Measurements from ENCODE around the gene TGFBR2.

TGFBR2 gene

GRCh38 chr3:30604093-30604492 lies 2.3 kb upstream of the TGFBR2 start:
- DNase-seq, result peak in 1 of 2 donors; percentile 54

DNA sequence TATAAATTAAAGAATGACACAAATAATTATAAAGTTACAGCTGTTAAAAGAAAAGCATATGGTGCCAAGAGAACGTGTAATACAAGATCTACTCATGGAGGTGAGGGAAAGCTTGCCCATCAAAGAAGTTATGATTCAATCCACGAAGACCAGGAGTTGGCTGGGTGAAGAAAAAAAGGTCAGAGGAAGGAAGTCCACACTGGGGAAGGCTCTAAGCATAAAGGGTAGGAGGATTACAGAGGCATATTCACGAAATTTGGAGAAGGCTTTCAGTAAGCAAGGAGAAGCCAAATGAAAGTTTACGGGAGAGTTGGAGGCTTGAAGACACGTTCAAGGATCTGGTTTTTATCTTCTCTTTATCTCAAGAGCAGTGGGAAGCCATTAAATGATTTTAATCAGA lies 1.8 kb upstream of the TGFBR2 start:
- no peak for DNase-seq

DNA sequence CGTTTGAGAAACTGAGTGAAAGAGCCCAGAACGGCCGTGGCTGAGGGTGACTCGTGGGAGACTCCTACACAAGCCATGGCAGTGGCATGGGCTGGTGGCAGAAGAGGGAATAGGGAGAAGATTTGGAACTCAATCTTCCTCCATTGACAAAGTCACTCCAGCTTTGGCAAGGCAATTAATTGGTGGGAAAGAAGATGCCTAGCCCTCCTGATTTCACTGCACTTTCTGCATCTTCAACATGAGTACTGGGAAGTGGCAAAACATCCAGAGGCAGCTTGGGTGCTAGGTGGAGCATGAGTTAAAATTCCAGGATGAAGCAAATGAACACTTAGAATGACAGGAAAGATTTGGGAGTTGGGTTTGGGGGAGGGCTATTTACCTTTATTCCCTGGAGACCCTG lies 1.4 kb upstream of the TGFBR2 start:
- no peak for DNase-seq

DNA sequence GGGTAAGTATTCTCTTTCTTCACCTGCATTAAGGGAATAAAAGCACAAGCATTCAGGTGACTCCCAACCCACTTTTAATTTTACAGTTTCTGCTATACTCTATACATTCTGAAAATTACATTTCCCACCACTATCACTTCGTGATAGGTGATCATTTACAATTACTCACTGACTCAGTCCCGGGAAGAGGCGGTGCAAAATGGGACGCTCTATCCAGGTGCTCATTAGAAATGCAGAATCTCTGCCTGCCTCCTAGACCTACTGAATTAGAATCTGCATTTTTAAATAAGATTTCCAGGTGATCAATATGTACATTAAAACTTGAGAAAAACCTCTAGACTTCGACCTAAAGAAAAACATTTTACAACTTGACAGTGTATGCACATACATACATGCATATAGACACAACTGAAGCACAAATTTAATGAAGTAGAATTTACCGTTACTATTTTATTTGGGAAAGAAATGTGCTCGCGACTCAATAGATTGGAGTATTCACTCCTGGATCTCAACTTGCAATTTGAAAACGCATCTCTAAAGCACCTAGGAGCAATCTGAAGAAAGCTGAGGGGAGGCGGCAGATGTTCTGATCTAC lies 598 bp upstream of the TGFBR2 start:
- DNase-seq, result no peak

- peak; percentile 71 to 79 for DNase-seq
Observed at GRCh38 chr3:30607032-30607833, 832 bp downstream of the TGFBR2 start.

DNA sequence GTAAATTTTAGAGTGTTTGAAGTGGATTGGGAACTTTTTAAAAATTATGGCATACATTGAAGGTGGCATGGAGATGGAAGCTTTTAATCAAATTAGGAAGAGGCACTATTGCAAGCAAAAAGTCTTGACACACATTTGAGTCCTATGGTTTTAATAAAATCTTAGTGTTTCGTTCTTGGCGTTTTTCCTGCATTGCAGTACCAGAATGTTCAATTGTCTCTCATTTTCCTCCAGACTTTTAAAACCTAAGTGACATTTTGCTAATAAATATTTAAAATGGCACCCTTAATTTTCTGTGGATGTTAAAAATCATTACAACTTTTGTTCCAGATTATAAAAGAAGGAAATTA lies 2.2 kb downstream of the TGFBR2 start:
- no peak for DNase-seq

- DNase-seq, result no peak
Observed at GRCh38 chr3:30609930-30610701, 3.7 kb downstream of the TGFBR2 start.

DNA sequence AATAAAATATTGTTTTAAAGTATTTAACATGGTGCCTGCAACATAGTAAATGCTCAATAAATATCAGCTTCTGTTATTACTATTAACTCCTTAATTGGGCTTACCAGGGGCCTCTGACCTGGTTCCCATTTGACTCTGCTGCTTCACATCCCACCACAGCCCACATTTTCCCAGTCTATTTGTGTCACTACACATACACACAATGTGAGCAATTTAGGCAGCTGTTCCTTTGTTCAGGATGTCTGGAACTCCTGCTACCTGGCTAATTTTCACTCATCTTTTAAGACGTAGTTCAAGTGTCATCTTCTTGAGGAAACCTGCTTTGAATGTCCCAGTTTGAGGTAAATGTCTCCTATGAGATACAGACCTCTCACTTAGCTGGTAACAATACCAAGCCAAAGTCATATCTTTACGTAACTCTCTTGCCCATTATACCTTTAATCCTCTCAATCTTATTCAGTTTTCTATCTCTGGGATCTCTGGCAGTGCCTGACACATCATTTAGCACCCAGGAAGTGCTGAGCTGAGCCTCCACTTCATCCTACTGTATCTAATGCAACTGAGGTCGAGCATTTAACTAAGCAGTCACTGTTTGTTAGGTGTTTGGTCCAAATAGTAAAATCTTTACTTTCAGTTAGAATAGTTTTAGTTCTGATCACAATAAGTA lies 4.4 kb downstream of the TGFBR2 start:
- peak in 1 of 2 donors; percentile 41 for DNase-seq

DNA sequence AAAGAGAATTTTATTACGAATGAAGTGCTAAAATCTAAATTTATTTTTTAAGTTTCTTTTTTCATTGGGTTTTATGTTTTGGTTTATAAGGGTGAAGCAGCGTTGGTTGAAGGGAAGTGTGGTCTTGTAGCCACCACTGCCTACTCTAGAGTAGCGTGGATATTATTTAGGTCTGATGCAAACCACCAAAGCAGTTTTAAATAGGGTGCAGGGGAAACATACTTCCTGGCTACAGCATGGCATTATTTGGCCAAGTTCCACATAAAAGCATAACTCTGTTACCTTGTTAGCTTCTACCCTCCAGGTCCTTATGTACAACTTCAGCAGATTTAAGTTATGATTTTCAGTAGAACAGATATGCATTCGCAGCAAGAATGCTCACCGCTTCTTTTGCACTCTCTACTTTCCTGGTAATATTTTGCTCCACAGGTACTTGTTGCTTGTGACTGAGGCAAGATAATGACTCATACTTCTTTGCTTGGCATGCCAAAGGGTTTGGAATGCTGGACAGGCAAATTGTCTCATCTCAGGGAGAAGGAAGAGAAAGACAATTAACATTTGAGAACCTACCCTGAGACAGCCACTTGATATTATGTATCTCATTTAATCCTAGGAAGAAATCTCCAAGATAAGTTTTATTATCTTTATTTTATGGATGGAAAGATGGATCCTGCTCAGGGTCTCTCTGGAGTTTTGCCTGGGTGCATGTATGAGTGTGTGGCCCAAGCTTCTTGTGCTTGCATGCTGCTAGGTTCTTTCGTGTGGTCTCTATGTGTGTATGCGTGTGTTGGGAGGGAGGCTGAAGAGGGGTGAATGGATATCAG lies 5.4 kb downstream of the TGFBR2 start:
- DNase-seq, result peak in 1 of 2 donors; percentile 60

DNA sequence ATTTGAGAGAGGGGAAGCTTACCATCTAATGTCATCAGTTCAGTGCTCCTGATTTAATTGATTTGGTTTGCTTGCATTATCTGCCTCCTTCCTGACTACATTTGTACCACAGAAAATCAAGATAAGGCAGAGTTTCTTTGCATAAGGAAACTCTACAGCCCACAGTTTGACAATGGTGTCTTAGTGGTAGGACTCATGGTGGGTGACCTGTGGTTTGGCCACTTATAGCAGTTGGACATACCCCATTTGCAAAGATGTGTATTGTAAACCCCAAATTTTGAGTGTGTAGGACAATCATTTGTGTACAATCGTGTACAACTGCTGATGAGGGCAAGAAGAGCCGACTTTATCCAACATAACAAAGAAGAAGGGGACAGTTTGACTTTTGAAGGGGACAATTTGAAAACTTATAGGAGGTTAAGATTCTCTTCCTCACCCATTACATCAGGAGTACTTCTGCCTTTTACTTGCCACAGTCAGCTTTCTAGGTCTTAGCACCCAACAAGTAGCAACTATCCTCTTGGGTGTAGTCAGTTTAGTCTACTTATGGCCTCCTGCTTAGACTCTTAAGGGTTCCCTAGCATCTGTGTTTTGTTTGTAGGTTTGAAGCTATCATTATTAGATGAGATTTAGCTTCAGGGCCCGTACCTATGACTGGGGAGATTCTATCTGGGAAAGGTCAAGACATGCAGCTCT lies 6.2 kb downstream of the TGFBR2 start:
- DNase-seq, result no peak

GRCh38 chr3:30613133-30613825 lies 6.9 kb downstream of the TGFBR2 start:
- no peak for DNase-seq

- no peak for DNase-seq
Observed at GRCh38 chr3:30614373-30614772, 8.0 kb downstream of the TGFBR2 start.

DNA sequence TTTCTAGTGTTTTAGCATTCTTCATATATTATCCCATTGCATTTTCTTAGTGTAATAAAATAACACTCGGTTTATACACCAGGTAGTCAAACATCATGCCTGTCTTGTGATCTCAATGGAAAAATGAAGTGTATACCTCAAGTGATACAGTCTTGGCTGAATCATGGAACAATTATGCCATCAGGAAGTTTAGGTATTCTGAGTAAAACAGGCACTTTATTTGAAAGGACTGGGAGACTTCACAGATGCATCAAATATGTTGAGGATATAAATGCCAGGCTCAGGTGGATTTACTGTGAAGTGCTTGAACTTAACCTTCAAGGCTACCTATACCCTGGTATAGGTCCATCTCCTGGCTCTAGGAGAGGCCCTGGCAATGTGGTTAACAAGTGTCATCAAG lies 8.5 kb downstream of the TGFBR2 start:
- no peak for DNase-seq

DNA sequence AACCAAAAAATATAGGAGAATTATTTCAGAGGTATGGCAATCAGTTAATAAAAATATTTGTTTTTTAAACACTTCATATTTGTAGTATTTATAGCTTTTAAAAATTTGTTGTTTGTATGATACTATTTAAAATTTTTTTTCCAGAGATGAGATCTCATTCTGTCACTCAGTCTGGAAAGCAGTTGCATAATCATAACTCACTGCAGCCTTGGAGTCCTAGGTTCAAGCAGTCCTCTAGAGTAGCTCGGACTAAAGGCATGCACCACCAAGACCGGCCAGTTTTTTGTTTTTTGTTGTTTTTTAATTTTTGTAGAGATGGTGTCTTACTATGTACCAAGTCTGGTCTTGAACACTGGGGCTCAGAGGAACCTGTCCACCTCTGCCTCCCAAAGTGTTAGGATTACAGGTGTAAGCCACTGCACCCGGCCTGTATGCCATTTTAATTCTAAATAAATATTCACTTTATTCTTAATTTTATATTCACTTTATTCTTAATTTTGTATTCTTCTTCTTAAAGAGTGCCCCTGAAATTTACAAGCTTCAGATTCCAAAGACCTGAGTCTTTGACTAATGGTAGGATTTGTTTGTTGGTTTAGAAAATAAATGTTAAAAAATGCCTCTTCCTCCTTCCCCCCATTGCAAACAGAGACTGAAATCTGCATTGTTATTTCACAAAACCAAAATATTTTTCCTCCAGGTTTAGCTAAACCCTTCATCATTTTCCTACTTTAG lies 9.4 kb downstream of the TGFBR2 start:
- DNase-seq, result no peak

DNA sequence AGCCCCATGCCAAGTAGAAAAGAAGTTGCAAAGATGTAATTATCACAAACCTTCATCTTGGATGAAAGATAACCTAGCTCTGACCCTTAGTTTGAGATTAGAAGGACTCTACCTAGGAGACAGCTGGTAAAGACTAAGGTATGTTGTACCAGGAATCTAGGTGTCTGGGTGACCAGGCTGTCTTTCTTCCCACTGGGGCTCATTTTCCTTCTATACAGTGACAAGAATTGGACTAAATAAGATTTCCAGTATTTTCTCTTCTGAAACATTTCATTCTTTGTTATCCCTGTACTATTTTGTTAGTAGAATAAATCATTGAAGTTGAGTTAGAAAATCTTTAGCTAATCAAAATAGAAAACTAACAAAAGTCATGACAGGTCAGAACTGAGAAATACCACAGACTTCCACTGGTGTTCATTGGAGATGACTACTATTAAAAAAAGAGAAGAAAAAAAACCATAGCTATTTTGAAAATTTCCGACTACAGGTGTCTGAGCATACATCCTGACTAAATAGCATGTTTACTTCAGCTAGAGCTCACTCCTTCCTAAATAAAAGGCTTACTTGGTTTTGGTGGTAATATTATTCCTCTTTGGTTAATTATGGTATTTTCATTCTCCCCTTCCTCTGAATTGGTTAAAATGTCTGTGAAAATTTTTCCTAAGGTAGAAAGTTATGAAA lies 10.1 kb downstream of the TGFBR2 start:
- no peak for DNase-seq

DNA sequence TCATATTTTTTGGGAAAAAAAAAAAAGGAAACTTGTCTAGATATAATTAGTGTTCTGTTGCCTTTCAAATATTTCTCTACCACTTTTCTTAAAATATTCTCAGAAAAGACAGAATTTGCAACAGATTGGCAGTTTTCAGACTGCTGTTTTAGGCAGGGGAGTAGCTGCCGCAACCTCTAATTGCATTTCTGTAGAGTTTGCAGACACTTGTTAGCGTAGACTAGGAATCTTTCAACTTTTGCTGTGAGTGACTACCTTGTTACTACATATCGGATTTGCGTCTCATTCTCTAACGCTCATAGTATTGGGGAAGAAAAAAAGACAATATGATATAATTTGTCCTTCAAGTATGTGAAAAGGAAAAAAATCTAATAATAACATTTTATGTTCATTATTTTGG lies 10.7 kb downstream of the TGFBR2 start:
- no peak for DNase-seq

GRCh38 chr3:30617653-30618052 lies 11.3 kb downstream of the TGFBR2 start:
- no peak for DNase-seq

- peak in 1 of 2 donors; percentile 44 for DNase-seq
Observed at GRCh38 chr3:30618526-30618925, 12.1 kb downstream of the TGFBR2 start.

GRCh38 chr3:30619318-30619717 lies 12.9 kb downstream of the TGFBR2 start:
- DNase-seq, result no peak

Measured in CD4-positive, alpha-beta T cell treated with Interleukin-4 for 1 hour (primary cell).